Right lobe of liver (tissue), 4 donors: Measurements from ENCODE around the gene MST1.
"Not testable (repeated sequence)": the region's sequence is repeated elsewhere in the genome, so short reads cannot be mapped to it uniquely, and the experiment has no call there.

Experiments
- CTCF ChIP-seq, 4 donors: fragments of 200-600 bp in 3 of 4; fragments of 450-650 bp in 1 of 4; IDR thresholded peaks; one replicate each; pipeline versions ENCODE4 v1.5.1 to v1.8.0; 2016 to 2022; ENCODE audit warnings: antibody characterized with exemption in 4 of 4, mild to moderate bottlenecking in 2 of 4
- POLR2A ChIP-seq: fragments of 450-650 bp; IDR thresholded peaks from one replicate; pipeline ENCODE4 v1.6.1; 2017; ENCODE audit warnings: antibody characterized with exemption, mild to moderate bottlenecking
- donor health status: DM: no; HTN: no; CAD: no.
- donor health status: DM: no; HTN: no; CAD: no.
- donor health status: DM: no; HTN: yes; CAD: no.

GRCh38 chr3:49689908-49690624 is 792 bp upstream of the MST1 start:
- not testable (repeated sequence) for TF ChIP-seq CTCF (IDR thresholded peaks at IDR 0.05); POLR2A
